K562 (cell line): Measurements from ENCODE around the gene CTIF. TPM values are rescaled to one million over a fixed set of nuclear protein-coding genes. Genes with fewer than 3 reads are reported as not detected.

Experiments
- ATAC-seq: fragments of 200-7000 bp; cut with Tn5 transposase; 3 replicates; pipeline ENCODE4 v1.9.1; 2020; ENCODE audit warnings: moderate library complexity
- BruUV-seq: library from RNA; stranded (reverse); fragments of 400-500 nt; replicated peaks from 2 replicates; lab custom pipeline; 2021; lab: Mats Ljungman, UMichigan
- CTCF ChIA-PET: fragments of 300-600 bp; formaldehyde crosslinking; extraction: SDS; loops from one replicate; lab custom pipeline; 2021; ENCODE audit warnings: low intra/inter-chr PET ratio; lab: Yijun Ruan, JAX
- POLR2A ChIA-PET: fragments of 300-600, 350-650 bp; sonication (Branson Sonifier 250); formaldehyde crosslinking; extraction: SDS; loops from one replicate; lab custom pipeline; 2021; ENCODE audit warnings: antibody characterized with exemption, inconsistent platforms; lab: Yijun Ruan, JAX
- DNase-seq, 4 experiments: peaks; one replicate each; pipeline versions ENCODE4 v3.0.0 to v3.0.0-alpha.2; 2011 to 2018; ENCODE audit warnings: low spot score in 3 of 4, mixed read lengths in 3 of 4; ENCODE audit errors: extremely low read depth in 1 of 4
- FAIRE-seq: peaks from 2 replicates; lab custom pipeline; 2011; peaks lifted over from hg19 to GRCh38; lab: Jason Lieb, UNC
- H2AFZ ChIP-seq: 2 replicates; pipeline ENCODE4 v1.6.0; 2011; ENCODE audit warnings: low read depth, low read length, control low read depth, inconsistent platforms
- H3K27ac ChIP-seq: fragments of 200-600 bp; 3 replicates; pipeline ENCODE4 v1.8.0; 2011; ENCODE audit warnings: low read depth, mild to moderate bottlenecking, control low read depth, inconsistent platforms, low read length, moderate library complexity, mixed read lengths; ENCODE audit errors: extremely low read depth
- H3K27me3 ChIP-seq, 2 experiments: fragments of 300-600 bp in 1 of 2; 2 replicates in 1 of 2; 3 replicates in 1 of 2; pipeline versions ENCODE4 v1.6.0 to v1.8.0; 2011; ENCODE audit warnings: inconsistent platforms in 2 of 2, low read length in 2 of 2, mild to moderate bottlenecking in 1 of 2, mixed read lengths in 1 of 2, moderate library complexity in 1 of 2; ENCODE audit not compliant: control insufficient read depth in 2 of 2, insufficient read depth in 2 of 2
- H3K36me3 ChIP-seq: fragments of 300-600 bp; 3 replicates; pipeline ENCODE4 v1.8.0; 2011; ENCODE audit warnings: mild to moderate bottlenecking, low read length, inconsistent platforms; ENCODE audit not compliant: control insufficient read depth, insufficient read depth
- H3K4me1 ChIP-seq, 2 experiments: fragments of 200-600 bp in 1 of 2; replicated peaks in 1 of 2; 2 replicates in 1 of 2; 3 replicates in 1 of 2; pipeline versions ENCODE4 v1.5.1 to v1.8.0; 2011; ENCODE audit warnings: inconsistent platforms in 2 of 2, low read length in 2 of 2, mild to moderate bottlenecking in 1 of 2, mixed read lengths in 1 of 2, moderate library complexity in 1 of 2; ENCODE audit not compliant: control insufficient read depth in 2 of 2, insufficient read depth in 2 of 2
- H3K4me2 ChIP-seq: 2 replicates; pipeline ENCODE4 v1.6.1; 2011; ENCODE audit warnings: low read length, control low read depth, inconsistent platforms, mixed read lengths; ENCODE audit not compliant: insufficient read depth
- H3K4me3 ChIP-seq: fragments of 200-600 bp; sonication (generic), shearing (Covaris generic); 2 replicates; pipeline ENCODE4 v1.5.1; 2016; ENCODE audit warnings: control low read depth, inconsistent platforms
- H3K79me2 ChIP-seq: fragments of 200-600 bp; 3 replicates; pipeline ENCODE4 v1.8.0; 2011; ENCODE audit warnings: low read length, inconsistent platforms; ENCODE audit not compliant: control insufficient read depth, insufficient read depth
- H3K9ac ChIP-seq, 2 experiments: 2 replicates each; pipeline versions ENCODE4 v1.6.0 to v1.6.1; 2011; ENCODE audit warnings: low read depth in 2 of 2, low read length in 2 of 2, control low read depth in 1 of 2, inconsistent platforms in 1 of 2, mild to moderate bottlenecking in 1 of 2, mixed read lengths in 1 of 2; ENCODE audit not compliant: insufficient read depth in 1 of 2
- H3K9me1 ChIP-seq: one replicate; pipeline ENCODE4 v1.6.0; 2011; ENCODE audit warnings: inconsistent platforms, mild to moderate bottlenecking, low read length, moderate library complexity; ENCODE audit not compliant: control insufficient read depth, insufficient read depth
- H3K9me3 ChIP-seq: replicated peaks from 2 replicates; pipeline ENCODE4 v1.5.1; 2011; ENCODE audit warnings: low read depth, low read length, inconsistent platforms; ENCODE audit not compliant: control insufficient read depth, insufficient read depth
- H4K20me1 ChIP-seq: replicated peaks from 2 replicates; pipeline ENCODE4 v1.6.1; 2011; ENCODE audit warnings: low read length, inconsistent platforms, mixed read lengths; ENCODE audit not compliant: control insufficient read depth, insufficient read depth
- ARNT ChIP-seq, 2 experiments: fragments of 450-650 bp; IDR thresholded peaks; 2 replicates each; pipeline ENCODE4 v1.6.1; 2016; ENCODE audit warnings: mild to moderate bottlenecking in 1 of 2
- ETV5 ChIP-seq: sonication (generic); formaldehyde crosslinking; IDR thresholded peaks from 2 replicates; pipeline ENCODE4 v1.4.0; 2020; ENCODE audit warnings: low read depth, mild to moderate bottlenecking, missing genetic modification reagents
- HNRNPK ChIP-seq: fragments of 200-400 bp; formaldehyde crosslinking; IDR thresholded peaks from one replicate; pipeline ENCODE4 v1.6.1; 2018; ENCODE audit warnings: mild to moderate bottlenecking, low read depth, low read length; ENCODE audit not compliant: poor library complexity, severe bottlenecking
- HNRNPLL ChIP-seq: fragments of 200-400 bp; formaldehyde crosslinking; IDR thresholded peaks from 2 replicates; pipeline ENCODE4 v1.6.1; 2017; ENCODE audit warnings: low read length, low read depth, mild to moderate bottlenecking; ENCODE audit not compliant: poor library complexity, severe bottlenecking
- MAFF ChIP-seq: IDR thresholded peaks from 2 replicates; pipeline ENCODE4 v1.6.1; 2012; ENCODE audit warnings: low read length, improper control_type of control experiment
- MAFG ChIP-seq: fragments of 450-650 bp; conservative IDR thresholded peaks from 2 replicates; pipeline ENCODE4 v1.6.1; 2016; ENCODE audit warnings: missing genetic modification characterization, missing compliant biosample characterization
- NKRF ChIP-seq: fragments of 450-650 bp; IDR thresholded peaks from 2 replicates; pipeline ENCODE4 v1.6.1; 2016; ENCODE audit warnings: borderline replicate concordance
- SP2 ChIP-seq: IDR thresholded peaks from 2 replicates; pipeline ENCODE4 v1.6.1; 2011; ENCODE audit warnings: mild to moderate bottlenecking, low read depth, low read length, moderate library complexity; ENCODE audit not compliant: poor library complexity, severe bottlenecking; ENCODE audit errors: extremely low read depth
- STAT5B ChIP-seq: fragments of 250-450 bp; sonication (Bioruptor Pico); IDR thresholded peaks from 2 replicates; pipeline ENCODE4 v1.8.0; 2021; ENCODE audit warnings: mild to moderate bottlenecking, inconsistent platforms
- ZBED1 ChIP-seq: IDR thresholded peaks from 2 replicates; pipeline ENCODE4 v1.6.1; 2014
- ZBTB7A ChIP-seq: IDR thresholded peaks from 2 replicates; pipeline ENCODE4 v1.6.1; 2011; ENCODE audit warnings: low read depth, mild to moderate bottlenecking, low read length, moderate library complexity, borderline replicate concordance; ENCODE audit not compliant: control insufficient read depth
- ZNF175 ChIP-seq: fragments of 200-800 bp; sonication (Bioruptor generic); IDR thresholded peaks from 2 replicates; pipeline ENCODE4 v1.6.1; 2016; ENCODE audit warnings: low read depth, mild to moderate bottlenecking, missing genetic modification characterization, missing compliant biosample characterization
- ZNF3 ChIP-seq: fragments of 250-450 bp; sonication (Bioruptor Pico); IDR thresholded peaks from 2 replicates; pipeline ENCODE4 v1.5.0; 2021; ENCODE audit warnings: mild to moderate bottlenecking, moderate library complexity
- ZNF449 ChIP-seq: fragments of 250-450 bp; sonication (Bioruptor Pico); IDR thresholded peaks from 2 replicates; pipeline ENCODE4 v1.8.0; 2022; ENCODE audit warnings: moderate library complexity, mild to moderate bottlenecking, inconsistent platforms
- WGBS: fragments of 100-300 bp; shearing (Covaris generic); methylation state at CpG from one replicate; pipeline ENCODE4 v1.1.6; 2016; ENCODE audit warnings: low coverage, mixed read lengths; ENCODE audit not compliant: insufficient coverage; ENCODE audit errors: missing lambda C conversion rate; 5-methylcytosine and 5-hydroxymethylcytosine counted together
- in situ Hi-C: fragments of 300-500 bp; cut with MboI; formaldehyde crosslinking; loops from 4 replicates; pipeline ENCODE4 v1.15.0; 2018; ENCODE audit warnings: inconsistent platforms, mixed read lengths
- intact Hi-C: fragments of 100-400 bp; cut with micrococcal nuclease; formaldehyde crosslinking; loops from 2 replicates; pipeline ENCODE4 v1.14.2; 2022
- polyA plus RNA-seq, 8 experiments: library from polyadenylated mRNA; depleted of rRNA in 4 of 8; stranded (reverse) in 5 of 8; unstranded in 3 of 8; fragments of >200 nt; fragmentation: Nextera tagmentation in 2 of 8; fragmentation: Illumina TruSeq in 1 of 8; extraction: Ambion mirVana in 2 of 8; extraction: Trizol in 1 of 8; gene quantifications; 2 replicates each; pipeline versions ENCODE4 v1.2.1 to v1.2.3, GENCODE V29; 2011 to 2014; ENCODE audit warnings: inconsistent platforms in 1 of 8, missing spikeins in 1 of 8
- total RNA-seq, 7 experiments: library from RNA; depleted of rRNA in 6 of 7; stranded (reverse); fragments of >200 nt in 6 of 7; fragmentation: Illumina TruSeq in 2 of 7; extraction: Trizol in 2 of 7; gene quantifications; 2 replicates each; pipeline versions ENCODE4 v1.2.1 to v1.2.3, GENCODE V29; 2011 to 2021; ENCODE audit warnings: low replicate concordance in 1 of 7
- TF ChIP-seq, protein P1 (sequence below): fragments of 250-450 bp; sonication (Bioruptor Pico); IDR thresholded peaks from 2 replicates; pipeline ENCODE4 v1.5.1; 2021; ENCODE audit warnings: mild to moderate bottlenecking

CTIF gene
- total and polyA plus RNA-seq, 9 of the 15 experiments (the other 6 are each of a cell fraction or from before 2014, with no cell fraction given): 0.17 to 11.5 (median 2.2) TPM

DNA sequence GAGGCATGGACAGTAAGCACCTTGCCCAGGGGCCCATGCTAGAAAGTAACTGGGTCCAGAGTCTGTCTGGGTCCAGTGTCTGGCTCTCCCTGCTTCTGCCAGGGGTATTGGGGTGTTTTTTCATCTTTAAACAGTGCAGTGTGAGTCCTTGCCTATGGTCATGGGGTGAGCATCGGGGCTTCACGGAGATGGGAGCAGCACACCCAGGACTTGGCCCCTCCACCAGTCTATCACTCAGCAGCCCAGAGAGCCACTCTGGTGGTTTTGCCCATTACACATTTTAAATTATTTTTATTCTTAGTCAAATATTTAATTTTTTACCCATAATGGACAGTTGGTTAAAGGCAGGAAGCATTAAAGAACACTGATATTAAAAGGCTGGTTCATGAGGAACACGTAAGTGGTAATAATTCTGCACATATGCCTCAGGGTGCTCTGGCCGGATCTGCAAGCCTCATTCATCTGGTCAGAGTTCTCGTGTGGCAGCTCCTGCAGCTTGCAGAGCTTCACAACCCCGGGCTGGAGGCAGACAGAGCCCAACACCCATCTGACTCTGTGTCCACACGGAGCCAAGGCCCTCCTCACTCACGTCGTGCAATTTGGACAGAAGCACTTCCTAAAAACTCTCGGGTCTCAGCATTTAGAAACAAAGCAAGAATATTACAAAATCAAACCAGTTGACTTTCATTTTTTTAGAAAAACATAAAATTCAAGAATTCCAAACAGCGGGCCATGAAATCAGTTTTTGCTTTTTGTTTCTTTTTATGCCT, 204.1 kb downstream of the CTIF start (continued):
- TF ChIP-seq SP2: no peak

GRCh38 chr18:48743886-48744285, 205.1 kb downstream of the CTIF start:
- in situ Hi-C loops: no loop called here
- H3K4me2 ChIP-seq: no peak overlapping the region
- intact Hi-C loops: no loop called here
- ATAC-seq (no peak), FAIRE-seq (no peak), DNase-seq (no peak)
- 65% methylated on average over 4 of the region's 4 CpGs for WGBS
- POLR2A ChIA-PET: no interaction called here
- CTCF ChIA-PET: no interaction called here
- H3K36me3 ChIP-seq: no peaks in the 10 kb centered on the region
- TF ChIP-seq HNRNPK (no peak), ZBED1 (no peak), ZNF175 (no peak), HNRNPLL (no peak), MAFF (no peak), STAT5B (no peak), NKRF (no peak), ETV5 (CRISPR knock-in tag) (no peak), ARNT (IDR thresholded peaks at IDR 0.05) (no peak), ZNF3 (CRISPR knock-in tag) (no peak), MAFG (tag) (no peak), ZNF449 (CRISPR knock-in tag) (no peak), ZBTB7A (no peak)
- TF ChIP-seq, protein P1, sequence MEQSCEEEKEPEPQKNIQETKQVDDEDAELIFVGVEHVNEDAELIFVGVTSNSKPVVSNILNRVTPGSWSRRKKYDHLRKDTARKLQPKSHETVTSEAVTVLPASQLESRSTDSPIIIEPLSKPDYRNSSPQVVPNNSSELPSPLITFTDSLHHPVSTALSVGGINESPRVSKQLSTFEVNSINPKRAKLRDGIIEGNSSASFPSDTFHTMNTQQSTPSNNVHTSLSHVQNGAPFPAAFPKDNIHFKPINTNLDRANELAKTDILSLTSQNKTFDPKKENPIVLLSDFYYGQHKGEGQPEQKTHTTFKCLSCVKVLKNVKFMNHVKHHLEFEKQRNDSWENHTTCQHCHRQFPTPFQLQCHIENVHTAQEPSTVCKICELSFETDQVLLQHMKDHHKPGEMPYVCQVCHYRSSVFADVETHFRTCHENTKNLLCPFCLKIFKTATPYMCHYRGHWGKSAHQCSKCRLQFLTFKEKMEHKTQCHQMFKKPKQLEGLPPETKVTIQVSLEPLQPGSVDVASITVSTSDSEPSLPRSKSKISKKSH (CRISPR knock-in tag): no peak
- no peak overlapping the region for H3K4me3 ChIP-seq
- peaks cover 3% of the 10 kb centered on the region; the same call in 1 of the 2 replicates for H4K20me1 ChIP-seq
- no peak overlapping the region for H3K9ac ChIP-seq
- BruUV-seq: no TSS peak
- H3K79me2 ChIP-seq: no peaks in the 10 kb centered on the region
- H3K27ac ChIP-seq: no peak overlapping the region
- H2AFZ ChIP-seq: no peak overlapping the region
- H3K9me3 ChIP-seq: no peaks in the 10 kb centered on the region
- no peaks in the 10 kb centered on the region for H3K9me1 ChIP-seq
- H3K4me1 ChIP-seq: no peaks in the 10 kb centered on the region
- no peaks in the 10 kb centered on the region for H3K27me3 ChIP-seq
